Measurements from ENCODE around the gene CASR.

Gene CASR

GRCh38 chr3:122215592-122216298, 32.3 kb downstream of the CASR start:
- DNase-seq = no peak

GRCh38 chr3:122217901-122218300, 34.4 kb downstream of the CASR start:
- DNase-seq = no peak

GRCh38 chr3:122219242-122219872, 35.9 kb downstream of the CASR start:
- DNase-seq = no peak

GRCh38 chr3:122227036-122227781, 43.7 kb downstream of the CASR start:
- no peak for DNase-seq

GRCh38 chr3:122230174-122230573, 46.7 kb downstream of the CASR start:
- DNase-seq = no peak

- DNase-seq = no peak
These were observed 48.1 kb downstream of the CASR start for GRCh38 chr3:122231465-122232157.

- DNase-seq = no peak
These were observed 49.0 kb downstream of the CASR start for GRCh38 chr3:122232485-122232884.

GRCh38 chr3:122233101-122233952, 49.9 kb downstream of the CASR start:
- DNase-seq = peak; percentile 81

GRCh38 chr3:122234117-122234516, 50.6 kb downstream of the CASR start:
- no peak for DNase-seq

- no peak for DNase-seq
These were observed 51.7 kb downstream of the CASR start for GRCh38 chr3:122235147-122235546.

- no peak for DNase-seq
These were observed 55.6 kb downstream of the CASR start for GRCh38 chr3:122239112-122239511.

- peak; percentile 54 for DNase-seq
These were observed 62.2 kb downstream of the CASR start for GRCh38 chr3:122245513-122246174.

- no peak for DNase-seq
These were observed 62.7 kb downstream of the CASR start for GRCh38 chr3:122246199-122246598.

GRCh38 chr3:122247087-122247824, 63.8 kb downstream of the CASR start:
- peak; percentile 55 for DNase-seq

GRCh38 chr3:122247825-122248185, 64.3 kb downstream of the CASR start:
- no peak for DNase-seq

- DNase-seq = no peak
These were observed 68.0 kb downstream of the CASR start for GRCh38 chr3:122251428-122251827.

GRCh38 chr3:122253581-122253980, 70.1 kb downstream of the CASR start:
- DNase-seq = no peak

- DNase-seq = no peak
These were observed 72.4 kb downstream of the CASR start for GRCh38 chr3:122255757-122256439.

- no peak for DNase-seq
These were observed 74.3 kb downstream of the CASR start for GRCh38 chr3:122257644-122258364.

All from hematopoietic multipotent progenitor cell treated with erythropoietin and hydrocortisone succinate and interleukin-3 and kit ligand, for 6 days (in vitro differentiated cells).